CD14-positive monocyte (primary cell): ENCODE results near the gene ICAM5. TPM values are rescaled to one million over a fixed set of nuclear protein-coding genes. Genes with fewer than 3 reads are reported as not detected.

Experiments
- DNase-seq, 3 donors: peaks; one replicate each; pipeline ENCODE4 v3.0.0-alpha.2; 2011 to 2022
- H2AFZ ChIP-seq: 2 replicates; pipeline ENCODE4 v1.6.0; 2012; ENCODE audit warnings: mild to moderate bottlenecking, low read depth, low read length, inconsistent platforms; ENCODE audit not compliant: insufficient read depth, poor library complexity, severe bottlenecking
- H3K27ac ChIP-seq, 2 donors: 1 replicate in 1 of 2; 2 replicates in 1 of 2; pipeline ENCODE4 v1.5.1; 2012 to 2013; ENCODE audit warnings: low read length in 2 of 2, control low read depth in 1 of 2, inconsistent platforms in 1 of 2, low read depth in 1 of 2, mild to moderate bottlenecking in 1 of 2
- H3K27me3 ChIP-seq, 2 donors: one replicate each; pipeline versions ENCODE4 v1.6.0 to v1.6.1; 2011 to 2013; ENCODE audit warnings: low read length in 2 of 2; ENCODE audit not compliant: control insufficient read depth in 2 of 2, insufficient read depth in 2 of 2
- H3K36me3 ChIP-seq, 2 donors: replicated peaks in 1 of 2; 1 replicate in 1 of 2; 2 replicates in 1 of 2; pipeline versions ENCODE4 v1.5.1 to v1.6.1; 2012 to 2013; ENCODE audit warnings: low read length in 2 of 2, control low read depth in 1 of 2, inconsistent platforms in 1 of 2, mild to moderate bottlenecking in 1 of 2; ENCODE audit not compliant: insufficient read depth in 2 of 2, control insufficient read depth in 1 of 2
- H3K4me1 ChIP-seq, 2 donors: 1 replicate in 1 of 2; 2 replicates in 1 of 2; pipeline versions ENCODE4 v1.5.1 to v1.6.1; 2012 to 2013; ENCODE audit warnings: low read length in 2 of 2, control low read depth in 1 of 2, inconsistent platforms in 1 of 2, mild to moderate bottlenecking in 1 of 2, moderate library complexity in 1 of 2; ENCODE audit not compliant: insufficient read depth in 2 of 2, control insufficient read depth in 1 of 2
- H3K4me2 ChIP-seq: replicated peaks from 2 replicates; pipeline ENCODE3; 2012; ENCODE audit warnings: low read length, moderate library complexity, mild to moderate bottlenecking; ENCODE audit not compliant: poor library complexity, severe bottlenecking; ENCODE audit errors: extremely low read depth
- H3K4me3 ChIP-seq, 3 experiments: fragments of 200-600 bp in 1 of 3; sonication (generic) in 1 of 3; replicated peaks in 1 of 3; 1 replicate in 2 of 3; 2 replicates in 1 of 3; pipeline ENCODE4 v1.5.1; 2011 to 2013; ENCODE audit warnings: low read length in 3 of 3, mild to moderate bottlenecking in 3 of 3, control low read depth in 2 of 3, low read depth in 2 of 3, inconsistent platforms in 1 of 3, moderate library complexity in 1 of 3
- H3K79me2 ChIP-seq: 2 replicates; pipeline ENCODE4 v1.6.0; 2012; ENCODE audit warnings: mild to moderate bottlenecking, control low read depth, inconsistent platforms, low read length, moderate library complexity; ENCODE audit not compliant: insufficient read depth
- H3K9ac ChIP-seq: 2 replicates; pipeline ENCODE4 v1.6.0; 2017; ENCODE audit warnings: low read length, mild to moderate bottlenecking; ENCODE audit not compliant: insufficient read depth, poor library complexity, severe bottlenecking
- H3K9me3 ChIP-seq, 2 donors: replicated peaks in 1 of 2; 1 replicate in 1 of 2; 2 replicates in 1 of 2; pipeline versions ENCODE4 v1.5.1 to v1.6.1; 2012 to 2013; ENCODE audit warnings: low read length in 2 of 2, control low read depth in 1 of 2; ENCODE audit not compliant: control insufficient read depth in 1 of 2, insufficient read depth in 1 of 2
- H4K20me1 ChIP-seq: 2 replicates; pipeline ENCODE4 v1.6.0; 2012; ENCODE audit warnings: mild to moderate bottlenecking, low read length, control low read depth, moderate library complexity; ENCODE audit not compliant: insufficient read depth
- H3K27ac Mint-ChIP-seq, 7 donors: one replicate each; pipeline ENCODE4 v1.8.0; 2020; ENCODE audit warnings: mild to moderate bottlenecking in 7 of 7, mixed read lengths in 7 of 7, moderate library complexity in 6 of 7, inconsistent platforms in 2 of 7
- H3K27me3 Mint-ChIP-seq, 3 donors: one replicate each; pipeline ENCODE4 v1.8.0; 2021 to 2022; ENCODE audit warnings: low read depth in 3 of 3, mild to moderate bottlenecking in 3 of 3, mixed read lengths in 3 of 3, moderate library complexity in 3 of 3, inconsistent platforms in 1 of 3
- H3K36me3 Mint-ChIP-seq, 2 donors: one replicate each; pipeline ENCODE4 v1.8.0; 2020; ENCODE audit warnings: mixed read lengths in 2 of 2, inconsistent platforms in 1 of 2, mild to moderate bottlenecking in 1 of 2
- H3K4me1 Mint-ChIP-seq: one replicate; pipeline ENCODE4 v1.8.0; 2020; ENCODE audit warnings: mild to moderate bottlenecking, mixed read lengths
- H3K4me3 Mint-ChIP-seq, 2 donors: one replicate each; pipeline ENCODE4 v1.8.0; 2020; ENCODE audit warnings: mild to moderate bottlenecking in 2 of 2, mixed read lengths in 2 of 2, moderate library complexity in 1 of 2
- H3K9me3 Mint-ChIP-seq, 7 donors: one replicate each; pipeline ENCODE4 v1.8.0; 2020 to 2022; ENCODE audit warnings: mixed read lengths in 7 of 7, mild to moderate bottlenecking in 6 of 7, moderate library complexity in 6 of 7, inconsistent platforms in 2 of 7
- CTCF ChIP-seq: fragments of 200-600 bp; IDR thresholded peaks from one replicate; pipeline ENCODE4 v1.8.0; 2022; ENCODE audit warnings: antibody characterized with exemption, mild to moderate bottlenecking
- WGBS: methylation state at CpG from one replicate; pipeline ENCODE4 v1.1.5; 2013; ENCODE audit warnings: missing lambda C conversion rate; ENCODE audit not compliant: insufficient coverage; 5-methylcytosine and 5-hydroxymethylcytosine counted together
- intact Hi-C, 2 donors: fragments of 100-400 bp; cut with micrococcal nuclease; formaldehyde crosslinking; loops; one replicate each; pipeline versions ENCODE4 v1.15.0 to v1.15.1; 2023
- polyA plus RNA-seq, 3 donors: library from polyadenylated mRNA; depleted of rRNA in 1 of 3; unstranded in 2 of 3; stranded (reverse) in 1 of 3; fragments of 300-500 nt in 2 of 3; fragments of >200 nt in 1 of 3; fragmentation: Illumina TruSeq in 2 of 3; gene quantifications; 1 replicate in 2 of 3; 2 replicates in 1 of 3; pipeline ENCODE4 v1.2.3, GENCODE V29; 2012 to 2021

ICAM5 gene
- polyA plus RNA-seq, 3 donors = 0.21 to 2.1 TPM; not detected in 1

DNA sequence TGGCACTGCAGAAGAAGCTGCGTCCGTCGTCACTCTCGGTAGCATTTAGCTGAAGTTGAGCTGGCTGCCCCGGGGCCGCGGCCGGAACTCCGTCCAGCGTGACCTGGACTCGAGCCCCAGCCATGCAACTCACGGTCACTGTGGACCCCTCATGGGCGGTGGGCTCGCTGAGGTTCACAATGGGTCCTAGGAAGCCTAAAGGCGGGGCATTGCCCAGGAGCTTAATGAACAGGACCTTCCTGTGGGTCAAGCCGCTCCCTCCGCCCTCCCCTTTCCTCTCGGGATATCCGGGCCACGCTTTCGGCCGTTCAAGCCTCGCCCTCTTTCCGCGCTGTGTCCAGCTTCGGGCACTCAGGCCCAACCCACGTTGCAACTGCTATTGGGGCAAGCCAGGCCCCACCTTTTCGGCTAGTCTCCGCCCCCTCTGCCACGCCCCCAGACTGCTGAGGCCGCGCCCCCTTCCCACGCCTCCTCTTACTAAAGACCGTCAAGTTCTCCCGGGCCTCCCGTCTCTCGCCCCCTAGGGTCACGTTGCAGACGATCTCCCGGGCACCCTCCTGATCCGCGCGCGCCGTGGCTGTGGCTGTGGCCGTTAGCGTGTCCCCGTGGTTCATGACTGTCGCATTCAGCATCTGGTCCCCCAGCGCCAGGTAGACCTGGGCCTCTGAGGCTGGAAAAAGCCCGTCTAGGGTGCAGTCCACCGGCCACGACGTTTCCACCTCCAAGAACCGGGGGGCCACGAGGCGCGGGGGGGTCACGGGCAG lies 45.0 kb downstream of the ICAM5 start:
- H3K79me2 ChIP-seq = peaks cover 93% of the 10 kb centered on the region
- DNase-seq = peak; percentile 40 to 53 (median 41)

More for the DNA sequence above, 45.0 kb downstream of the ICAM5 start:
- Histone ChIP-seq H3K36me3 (peaks cover 28 to 36% of the 10 kb centered on the region in 2 donors), H3K27ac (peak overlapping the region; percentile 4), H3K27me3 (no peaks in the 10 kb centered on the region), H3K9ac (no peak overlapping the region), H4K20me1 (peaks cover 32% of the 10 kb centered on the region), H2AFZ (no peak overlapping the region), H3K4me3 (no peak overlapping the region), H3K4me1 (peaks cover 47 to 62% of the 10 kb centered on the region in 2 donors), H3K9me3 (no peaks in the 10 kb centered on the region), H3K4me2 (peak overlapping the region; percentile 95)
- 81% methylated on average over 52 of the region's 59 CpGs for WGBS
- Mint-ChIP-seq H3K36me3 (peaks cover 29 to 42% of the 10 kb centered on the region in 2 donors), H3K4me3 (no peak overlapping the region), H3K9me3 (no peaks in the 10 kb centered on the region), H3K4me1 (peaks cover 49% of the 10 kb centered on the region), H3K27me3 (peaks cover 0 to 2% (median 2%) of the 10 kb centered on the region in 3 donors), H3K27ac (peak overlapping the region in 5 of 7 donors; percentile 43 to 97 (median 61))
- no peak for TF ChIP-seq CTCF
- intact Hi-C loops = loop anchor here (5.0 kb wide), 3 partner anchors 38 to 62 kb away; partner anchors contain the start of gene ICAM1 (in 2 of the 2)
